Panc1 (cell line): Measurements from ENCODE around the gene GDAP1L1. TPM values are rescaled to one million over a fixed set of nuclear protein-coding genes. Genes with fewer than 3 reads are reported as not detected.

Experiments
- ATAC-seq: fragments of 200-7000 bp; cut with Tn5 transposase; 2 replicates; pipeline ENCODE4 v1.9.1; 2020; ENCODE audit warnings: mild to moderate bottlenecking, moderate library complexity
- BruUV-seq: library from RNA; stranded (reverse); fragments of 400-500 nt; replicated peaks from 2 replicates; lab custom pipeline; 2021; lab: Mats Ljungman, UMichigan
- CTCF ChIA-PET: fragments of 300-600 bp; sonication (Branson Sonifier 250); formaldehyde crosslinking; loops from one replicate; lab custom pipeline; 2022; ENCODE audit warnings: antibody characterized with exemption; lab: Charles Lee
- POLR2A ChIA-PET: fragments of 300-600 bp; sonication (Branson Sonifier 250); formaldehyde crosslinking; loops from one replicate; lab custom pipeline; 2022; ENCODE audit warnings: antibody characterized with exemption; lab: Charles Lee
- DNase-seq: peaks from one replicate; pipeline ENCODE4 v3.0.0-alpha.2; 2010; ENCODE audit warnings: low read depth, low spot score
- H3K27ac ChIP-seq: 2 replicates; pipeline ENCODE4 v1.5.1; 2011; ENCODE audit warnings: mild to moderate bottlenecking, low read length, inconsistent platforms
- H3K27me3 ChIP-seq: fragments of 200-500 bp; sonication (Bioruptor generic); 2 replicates; pipeline ENCODE4 v1.6.0; 2014; ENCODE audit warnings: low read length, inconsistent platforms; ENCODE audit not compliant: control insufficient read depth, insufficient read depth
- H3K36me3 ChIP-seq: fragments of 200-500 bp; sonication (Bioruptor generic); 2 replicates; pipeline ENCODE4 v1.5.1; 2014; ENCODE audit warnings: inconsistent platforms, mild to moderate bottlenecking, low read length, moderate library complexity; ENCODE audit not compliant: control insufficient read depth, insufficient read depth
- H3K4me1 ChIP-seq: 2 replicates; pipeline ENCODE4 v1.5.1; 2011; ENCODE audit warnings: inconsistent platforms, mild to moderate bottlenecking, low read length, moderate library complexity; ENCODE audit not compliant: control insufficient read depth, insufficient read depth
- H3K4me3 ChIP-seq, 2 experiments: 2 replicates each; pipeline ENCODE4 v1.5.1; 2011 to 2012; ENCODE audit warnings: low read depth in 2 of 2, low read length in 2 of 2, mild to moderate bottlenecking in 2 of 2, inconsistent platforms in 1 of 2, moderate library complexity in 1 of 2
- H3K9me3 ChIP-seq: fragments of 200-500 bp; sonication (Bioruptor generic); 2 replicates; pipeline ENCODE4 v1.5.1; 2014; ENCODE audit warnings: low read depth, mild to moderate bottlenecking, inconsistent platforms, low read length, moderate library complexity; ENCODE audit not compliant: control insufficient read depth, insufficient read depth
- POLR2AphosphoS5 ChIP-seq: IDR thresholded peaks from 2 replicates; pipeline ENCODE4 v1.6.1; 2012; ENCODE audit warnings: mild to moderate bottlenecking, low read depth, low read length, moderate library complexity
- REST ChIP-seq, 2 experiments: IDR thresholded peaks; 2 replicates each; pipeline ENCODE4 v1.6.1; 2011 to 2012; ENCODE audit warnings: low read depth in 2 of 2, control low read depth in 1 of 2, low read length in 1 of 2, mild to moderate bottlenecking in 1 of 2, moderate library complexity in 1 of 2; ENCODE audit not compliant: insufficient read depth in 1 of 2
- TCF7L2 ChIP-seq: IDR thresholded peaks from 2 replicates; pipeline ENCODE4 v1.6.1; 2011; ENCODE audit warnings: mild to moderate bottlenecking, low read depth, low read length, inconsistent platforms
- in situ Hi-C: cut with HindIII; loops from 2 replicates; pipeline ENCODE4 v1.10.0; 2016; ENCODE audit warnings: low sequenced_read_pairs, low pct_unique_long_range_greater_than_20kb
- intact Hi-C: fragments of 100-400 bp; cut with micrococcal nuclease; formaldehyde crosslinking; loops from one replicate; pipeline ENCODE4 v1.10.0; 2022; ENCODE audit not compliant: unreplicated experiment
- total RNA-seq: library from RNA; stranded (reverse); gene quantifications from one replicate; pipeline ENCODE4 v1.2.1, GENCODE V29; 2021; ENCODE audit not compliant: unreplicated experiment

Gene GDAP1L1
- total RNA-seq, 1 experiment from 2014 or later, result not detected

- Histone ChIP-seq H3K36me3 (no peaks in the 10 kb centered on the region), H3K27me3 (no peaks in the 10 kb centered on the region), H3K4me1 (no peaks in the 10 kb centered on the region), H3K4me3 (no peak overlapping the region), H3K27ac (no peak overlapping the region), H3K9me3 (no peaks in the 10 kb centered on the region)
- TF ChIP-seq TCF7L2 (no peak), REST (IDR thresholded peaks at IDR 0.05; ENCODE audit: insufficient read depth in 1 of 2, low read depth in 2 of 2, low read length in 1 of 2) (no peak), POLR2AphosphoS5 (no peak)
- intact Hi-C loops (no loop called here), in situ Hi-C loops (no loop called here)
- ChIA-PET POLR2A (no interaction called here), CTCF (no interaction called here)
- no TSS peak for BruUV-seq
- DNase-seq (no peak), ATAC-seq (no peak)
These were observed 81.3 kb downstream of the GDAP1L1 start for GRCh38 chr20:44328428-44328827.

Other genes with a start within 250 kb of the GDAP1L1 start
- gene JPH2, start 60.1 kb upstream of the GDAP1L1 start, total RNA-seq, result 0.49 TPM
- gene OSER1, start 36.5 kb upstream of the GDAP1L1 start, total RNA-seq, result 37.8 TPM
- gene FITM2, start 63.9 kb downstream of the GDAP1L1 start, total RNA-seq, result 10.5 TPM
- not detected for gene R3HDML, start 89.7 kb downstream of the GDAP1L1 start, total RNA-seq
- gene HNF4A, start 108.4 kb downstream of the GDAP1L1 start, total RNA-seq, result 0.28 TPM
- 37.4 TPM for gene TTPAL, start 228.6 kb downstream of the GDAP1L1 start, total RNA-seq